Measurements from ENCODE around the gene CAMK2G. TPM values are rescaled to one million over a fixed set of nuclear protein-coding genes. Genes with fewer than 3 reads are reported as not detected.
"Not testable (repeated sequence)": the region's sequence is repeated elsewhere in the genome, so short reads cannot be mapped to it uniquely, and the experiment has no call there.

The CAMK2G gene
- total RNA-seq, 1 donor from 2014 or later = 25.8 TPM

DNA sequence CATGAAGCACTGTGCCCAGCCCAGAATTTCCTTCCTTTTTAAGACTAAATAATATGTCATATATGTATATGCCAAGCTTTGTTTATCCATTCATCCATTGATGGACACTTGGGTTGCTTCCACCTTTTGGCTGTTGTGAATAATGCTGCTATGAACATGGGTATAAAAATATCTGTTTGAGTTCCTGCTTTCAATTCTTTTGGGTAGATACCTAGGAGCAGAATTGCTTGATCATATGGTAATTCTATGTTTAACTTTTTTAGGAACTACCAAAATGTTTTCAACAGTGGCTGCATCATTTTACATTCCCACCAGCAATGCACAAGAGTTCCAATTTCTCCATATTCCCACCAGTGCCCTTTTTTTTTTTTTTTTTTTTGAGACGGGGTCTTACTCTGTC lies 23.3 kb upstream of the CAMK2G start:
- no peaks in the 10 kb centered on the region for H3K36me3 Mint-ChIP-seq (ENCODE audit: low read depth)
- no peak overlapping the region for H3K4me3 Mint-ChIP-seq (ENCODE audit: low read depth)
- intact Hi-C loops (cut with micrococcal nuclease) = no loop called here
- peaks cover 17% of the 10 kb centered on the region for H3K4me1 Mint-ChIP-seq (ENCODE audit: low read depth)
- DNase-seq (ENCODE audit: low spot score) = no peak
- H3K27ac Mint-ChIP-seq = no peak overlapping the region
- peaks cover 6% of the 10 kb centered on the region for H3K27me3 Mint-ChIP-seq (ENCODE audit: low read depth)
- H3K9me3 Mint-ChIP-seq = no peaks in the 10 kb centered on the region

GRCh38 chr10:73895381-73895780 lies 21.0 kb upstream of the CAMK2G start:
- H3K4me3 Mint-ChIP-seq (ENCODE audit: low read depth); H3K27ac Mint-ChIP-seq; H3K27me3 Mint-ChIP-seq (ENCODE audit: low read depth); H3K36me3 Mint-ChIP-seq (ENCODE audit: low read depth); intact Hi-C loops (cut with micrococcal nuclease); H3K9me3 Mint-ChIP-seq; DNase-seq (ENCODE audit: low spot score): not testable (repeated sequence)
- peaks cover 15% of the 10 kb centered on the region for H3K4me1 Mint-ChIP-seq (ENCODE audit: low read depth)

- intact Hi-C loops (cut with micrococcal nuclease) = no loop called here
- peaks cover 12% of the 10 kb centered on the region for H3K4me1 Mint-ChIP-seq (ENCODE audit: low read depth)
- H3K27me3 Mint-ChIP-seq (ENCODE audit: low read depth) = no peaks in the 10 kb centered on the region
- DNase-seq (ENCODE audit: low spot score) = no peak
- H3K9me3 Mint-ChIP-seq = no peaks in the 10 kb centered on the region
- no peaks in the 10 kb centered on the region for H3K36me3 Mint-ChIP-seq (ENCODE audit: low read depth)
- H3K27ac Mint-ChIP-seq = no peak overlapping the region
- no peak overlapping the region for H3K4me3 Mint-ChIP-seq (ENCODE audit: low read depth)
These were observed 20.1 kb upstream of the CAMK2G start for GRCh38 chr10:73894245-73894971.

- no peak for DNase-seq (ENCODE audit: low spot score)
- H3K27ac Mint-ChIP-seq = no peak overlapping the region
- no peaks in the 10 kb centered on the region for H3K9me3 Mint-ChIP-seq
- no peaks in the 10 kb centered on the region for H3K36me3 Mint-ChIP-seq (ENCODE audit: low read depth)
- H3K4me3 Mint-ChIP-seq (ENCODE audit: low read depth) = no peak overlapping the region
- intact Hi-C loops (cut with micrococcal nuclease) = no loop called here
- no peaks in the 10 kb centered on the region for H3K27me3 Mint-ChIP-seq (ENCODE audit: low read depth)
- H3K4me1 Mint-ChIP-seq (ENCODE audit: low read depth) = peaks cover 12% of the 10 kb centered on the region
These were observed 19.1 kb upstream of the CAMK2G start for GRCh38 chr10:73893426-73893825.

- H3K27me3 Mint-ChIP-seq (ENCODE audit: low read depth) = no peaks in the 10 kb centered on the region
- intact Hi-C loops (cut with micrococcal nuclease) = no loop called here
- peaks cover 12% of the 10 kb centered on the region for H3K4me1 Mint-ChIP-seq (ENCODE audit: low read depth)
- no peaks in the 10 kb centered on the region for H3K36me3 Mint-ChIP-seq (ENCODE audit: low read depth)
- no peak overlapping the region for H3K27ac Mint-ChIP-seq
- no peak for DNase-seq (ENCODE audit: low spot score)
- H3K9me3 Mint-ChIP-seq = no peaks in the 10 kb centered on the region
- no peak overlapping the region for H3K4me3 Mint-ChIP-seq (ENCODE audit: low read depth)
These were observed 18.1 kb upstream of the CAMK2G start for GRCh38 chr10:73892310-73893030.

DNA sequence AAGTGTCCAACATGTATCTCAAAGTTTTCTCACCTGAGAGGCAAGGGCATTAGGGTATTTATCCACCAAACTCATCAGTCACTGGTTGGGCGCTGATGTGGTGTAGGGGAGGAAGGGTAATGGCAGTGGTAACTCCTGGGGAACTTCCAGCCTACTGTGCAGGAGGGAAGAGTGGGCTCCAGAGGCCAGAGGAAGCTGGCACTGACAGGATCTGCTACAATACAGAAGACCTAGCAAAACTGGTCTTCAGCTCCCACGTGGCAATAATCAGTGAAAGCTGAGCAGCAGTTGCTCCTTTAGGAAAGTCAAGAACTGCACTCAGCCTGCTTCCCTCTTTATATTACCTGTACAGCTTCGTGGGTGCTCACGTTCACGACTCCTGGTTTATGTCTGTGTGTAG lies 17.2 kb upstream of the CAMK2G start:
- no peak for DNase-seq (ENCODE audit: low spot score)

GRCh38 chr10:73890830-73891229 lies 16.5 kb upstream of the CAMK2G start:
- intact Hi-C loops (cut with micrococcal nuclease); H3K9me3 Mint-ChIP-seq; H3K4me3 Mint-ChIP-seq (ENCODE audit: low read depth); DNase-seq (ENCODE audit: low spot score); H3K27me3 Mint-ChIP-seq (ENCODE audit: low read depth); H3K36me3 Mint-ChIP-seq (ENCODE audit: low read depth); H3K27ac Mint-ChIP-seq: not testable (repeated sequence)
- peaks cover 18% of the 10 kb centered on the region for H3K4me1 Mint-ChIP-seq (ENCODE audit: low read depth)

More for the DNA sequence above, 17.2 kb upstream of the CAMK2G start:
- H3K9me3 Mint-ChIP-seq = no peaks in the 10 kb centered on the region
- no peak overlapping the region for H3K27ac Mint-ChIP-seq
- no peaks in the 10 kb centered on the region for H3K36me3 Mint-ChIP-seq (ENCODE audit: low read depth)
- H3K4me3 Mint-ChIP-seq (ENCODE audit: low read depth) = no peak overlapping the region
- intact Hi-C loops (cut with micrococcal nuclease) = no loop called here
- H3K27me3 Mint-ChIP-seq (ENCODE audit: low read depth) = no peaks in the 10 kb centered on the region
- H3K4me1 Mint-ChIP-seq (ENCODE audit: low read depth) = peaks cover 15% of the 10 kb centered on the region

DNA sequence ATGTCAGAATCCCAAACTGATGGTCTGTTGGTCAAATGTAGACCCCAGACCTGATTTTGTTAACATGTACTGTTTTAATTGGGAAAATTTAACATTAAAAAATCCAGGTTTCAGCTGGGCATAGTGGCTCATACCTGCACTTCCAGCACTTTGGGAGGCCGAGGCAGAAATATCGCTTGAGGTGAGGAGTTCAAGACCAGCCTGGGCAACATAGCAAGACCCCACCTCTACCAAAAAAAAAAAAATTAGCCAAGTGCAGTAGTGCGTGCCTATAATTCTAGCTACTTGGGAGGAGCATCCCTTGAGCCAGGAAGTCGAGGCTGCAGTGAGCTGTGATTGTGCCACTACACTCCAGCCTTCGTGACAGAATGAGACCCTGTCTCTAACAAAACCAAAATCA lies 15.9 kb upstream of the CAMK2G start:
- peaks cover 20% of the 10 kb centered on the region for H3K4me1 Mint-ChIP-seq (ENCODE audit: low read depth)
- no peak overlapping the region for H3K4me3 Mint-ChIP-seq (ENCODE audit: low read depth)
- H3K9me3 Mint-ChIP-seq = no peaks in the 10 kb centered on the region
- intact Hi-C loops (cut with micrococcal nuclease) = no loop called here
- no peaks in the 10 kb centered on the region for H3K27me3 Mint-ChIP-seq (ENCODE audit: low read depth)
- H3K36me3 Mint-ChIP-seq (ENCODE audit: low read depth) = no peaks in the 10 kb centered on the region
- H3K27ac Mint-ChIP-seq = no peak overlapping the region
- DNase-seq (ENCODE audit: low spot score) = no peak

DNA sequence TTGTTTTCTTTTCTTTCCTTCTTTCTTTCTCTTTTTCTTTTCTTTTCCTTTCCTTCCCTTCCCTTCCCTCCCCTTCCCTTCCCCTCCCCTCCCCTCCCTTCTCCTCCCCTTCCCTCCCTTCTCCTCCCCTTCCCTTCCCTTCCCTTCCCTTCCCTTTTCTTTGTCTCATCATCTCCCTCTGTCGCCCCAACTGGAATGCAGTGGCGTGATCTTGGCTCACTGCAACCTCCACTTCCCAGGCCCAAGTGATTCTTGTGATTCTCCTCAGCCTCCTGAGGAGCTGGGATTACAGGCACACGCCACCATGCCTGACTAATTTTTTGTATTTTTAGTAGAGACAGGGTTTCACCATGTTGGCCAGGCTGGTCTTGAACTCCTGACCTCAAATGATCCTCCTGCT lies 15.1 kb upstream of the CAMK2G start:
- not testable (repeated sequence) for H3K9me3 Mint-ChIP-seq; H3K27me3 Mint-ChIP-seq (ENCODE audit: low read depth); H3K36me3 Mint-ChIP-seq (ENCODE audit: low read depth); H3K4me3 Mint-ChIP-seq (ENCODE audit: low read depth); DNase-seq (ENCODE audit: low spot score); H3K27ac Mint-ChIP-seq
- intact Hi-C loops (cut with micrococcal nuclease) = loop anchor here (2.0 to 5.0 kb wide), 3 partner anchors 19 to 68 kb away; no protein-coding TSS in a partner anchor
- peaks cover 14% of the 10 kb centered on the region for H3K4me1 Mint-ChIP-seq (ENCODE audit: low read depth)

GRCh38 chr10:73889014-73889413 lies 14.7 kb upstream of the CAMK2G start:
- no peaks in the 10 kb centered on the region for H3K36me3 Mint-ChIP-seq (ENCODE audit: low read depth)
- H3K27me3 Mint-ChIP-seq (ENCODE audit: low read depth) = no peaks in the 10 kb centered on the region
- H3K4me3 Mint-ChIP-seq (ENCODE audit: low read depth) = no peak overlapping the region
- intact Hi-C loops (cut with micrococcal nuclease) = loop anchor here (2.0 to 5.0 kb wide), 3 partner anchors 20 to 68 kb away; no protein-coding TSS in a partner anchor
- H3K9me3 Mint-ChIP-seq = no peaks in the 10 kb centered on the region
- H3K27ac Mint-ChIP-seq = no peak overlapping the region
- peaks cover 10% of the 10 kb centered on the region for H3K4me1 Mint-ChIP-seq (ENCODE audit: low read depth)
- DNase-seq (ENCODE audit: low spot score) = no peak

- no peak for DNase-seq (ENCODE audit: low spot score)
- intact Hi-C loops (cut with micrococcal nuclease) = loop anchor here (2.0 to 5.0 kb wide), 3 partner anchors 20 to 69 kb away; no protein-coding TSS in a partner anchor
- Mint-ChIP-seq H3K4me3 (ENCODE audit: low read depth) (no peak overlapping the region), H3K9me3 (no peaks in the 10 kb centered on the region), H3K4me1 (ENCODE audit: low read depth) (peaks cover 8% of the 10 kb centered on the region), H3K36me3 (ENCODE audit: low read depth) (no peaks in the 10 kb centered on the region), H3K27me3 (ENCODE audit: low read depth) (no peaks in the 10 kb centered on the region), H3K27ac (no peak overlapping the region)
These were observed 14.2 kb upstream of the CAMK2G start for GRCh38 chr10:73888514-73888913.

GRCh38 chr10:73887294-73888039 lies 13.1 kb upstream of the CAMK2G start:
- intact Hi-C loops (cut with micrococcal nuclease) = loop anchor here (2.0 to 5.0 kb wide), 3 partner anchors 21 to 70 kb away; no protein-coding TSS in a partner anchor
- Mint-ChIP-seq H3K4me3 (ENCODE audit: low read depth) (no peak overlapping the region), H3K4me1 (ENCODE audit: low read depth) (peaks cover 8% of the 10 kb centered on the region), H3K36me3 (ENCODE audit: low read depth) (no peaks in the 10 kb centered on the region), H3K9me3 (no peaks in the 10 kb centered on the region), H3K27me3 (ENCODE audit: low read depth) (no peaks in the 10 kb centered on the region), H3K27ac (no peak overlapping the region)
- DNase-seq (ENCODE audit: low spot score) = no peak
